K562 (cell line): ENCODE measurements around the gene BICDL1. TPM values are rescaled to one million over a fixed set of nuclear protein-coding genes. Genes with fewer than 3 reads are reported as not detected.

Experiments
- ATAC-seq: fragments of 200-7000 bp; cut with Tn5 transposase; 3 replicates; pipeline ENCODE4 v1.9.1; 2020; ENCODE audit warnings: moderate library complexity
- BruUV-seq: library from RNA; stranded (reverse); fragments of 400-500 nt; replicated peaks from 2 replicates; lab custom pipeline; 2021; lab: Mats Ljungman, UMichigan
- CTCF ChIA-PET: fragments of 300-600 bp; formaldehyde crosslinking; extraction: SDS; loops from one replicate; lab custom pipeline; 2021; ENCODE audit warnings: low intra/inter-chr PET ratio; lab: Yijun Ruan, JAX
- POLR2A ChIA-PET: fragments of 300-600, 350-650 bp; sonication (Branson Sonifier 250); formaldehyde crosslinking; extraction: SDS; loops from one replicate; lab custom pipeline; 2021; ENCODE audit warnings: antibody characterized with exemption, inconsistent platforms; lab: Yijun Ruan, JAX
- DNase-seq, 4 experiments: peaks; one replicate each; pipeline versions ENCODE4 v3.0.0 to v3.0.0-alpha.2; 2011 to 2018; ENCODE audit warnings: low spot score in 3 of 4, mixed read lengths in 3 of 4; ENCODE audit errors: extremely low read depth in 1 of 4
- FAIRE-seq: peaks from 2 replicates; lab custom pipeline; 2011; peaks lifted over from hg19 to GRCh38; lab: Jason Lieb, UNC
- H2AFZ ChIP-seq: 2 replicates; pipeline ENCODE4 v1.6.0; 2011; ENCODE audit warnings: low read depth, low read length, control low read depth, inconsistent platforms
- H3K27ac ChIP-seq: fragments of 200-600 bp; 3 replicates; pipeline ENCODE4 v1.8.0; 2011; ENCODE audit warnings: low read depth, mild to moderate bottlenecking, control low read depth, inconsistent platforms, low read length, moderate library complexity, mixed read lengths; ENCODE audit errors: extremely low read depth
- H3K27me3 ChIP-seq, 2 experiments: fragments of 300-600 bp in 1 of 2; 2 replicates in 1 of 2; 3 replicates in 1 of 2; pipeline versions ENCODE4 v1.6.0 to v1.8.0; 2011; ENCODE audit warnings: inconsistent platforms in 2 of 2, low read length in 2 of 2, mild to moderate bottlenecking in 1 of 2, mixed read lengths in 1 of 2, moderate library complexity in 1 of 2; ENCODE audit not compliant: control insufficient read depth in 2 of 2, insufficient read depth in 2 of 2
- H3K36me3 ChIP-seq: fragments of 300-600 bp; 3 replicates; pipeline ENCODE4 v1.8.0; 2011; ENCODE audit warnings: mild to moderate bottlenecking, low read length, inconsistent platforms; ENCODE audit not compliant: control insufficient read depth, insufficient read depth
- H3K4me1 ChIP-seq, 2 experiments: fragments of 200-600 bp in 1 of 2; replicated peaks in 1 of 2; 2 replicates in 1 of 2; 3 replicates in 1 of 2; pipeline versions ENCODE4 v1.5.1 to v1.8.0; 2011; ENCODE audit warnings: inconsistent platforms in 2 of 2, low read length in 2 of 2, mild to moderate bottlenecking in 1 of 2, mixed read lengths in 1 of 2, moderate library complexity in 1 of 2; ENCODE audit not compliant: control insufficient read depth in 2 of 2, insufficient read depth in 2 of 2
- H3K4me2 ChIP-seq: 2 replicates; pipeline ENCODE4 v1.6.1; 2011; ENCODE audit warnings: low read length, control low read depth, inconsistent platforms, mixed read lengths; ENCODE audit not compliant: insufficient read depth
- H3K4me3 ChIP-seq: fragments of 200-600 bp; sonication (generic), shearing (Covaris generic); 2 replicates; pipeline ENCODE4 v1.5.1; 2016; ENCODE audit warnings: control low read depth, inconsistent platforms
- H3K79me2 ChIP-seq: fragments of 200-600 bp; 3 replicates; pipeline ENCODE4 v1.8.0; 2011; ENCODE audit warnings: low read length, inconsistent platforms; ENCODE audit not compliant: control insufficient read depth, insufficient read depth
- H3K9ac ChIP-seq, 2 experiments: 2 replicates each; pipeline versions ENCODE4 v1.6.0 to v1.6.1; 2011; ENCODE audit warnings: low read depth in 2 of 2, low read length in 2 of 2, control low read depth in 1 of 2, inconsistent platforms in 1 of 2, mild to moderate bottlenecking in 1 of 2, mixed read lengths in 1 of 2; ENCODE audit not compliant: insufficient read depth in 1 of 2
- H3K9me1 ChIP-seq: one replicate; pipeline ENCODE4 v1.6.0; 2011; ENCODE audit warnings: inconsistent platforms, mild to moderate bottlenecking, low read length, moderate library complexity; ENCODE audit not compliant: control insufficient read depth, insufficient read depth
- H3K9me3 ChIP-seq: replicated peaks from 2 replicates; pipeline ENCODE4 v1.5.1; 2011; ENCODE audit warnings: low read depth, low read length, inconsistent platforms; ENCODE audit not compliant: control insufficient read depth, insufficient read depth
- H4K20me1 ChIP-seq: replicated peaks from 2 replicates; pipeline ENCODE4 v1.6.1; 2011; ENCODE audit warnings: low read length, inconsistent platforms, mixed read lengths; ENCODE audit not compliant: control insufficient read depth, insufficient read depth
- CTCF ChIP-seq, 3 experiments: IDR thresholded peaks in 2 of 3; conservative IDR thresholded peaks in 1 of 3; 2 replicates each; pipeline ENCODE4 v1.5.1; 2011 to 2012; ENCODE audit warnings: low read length in 3 of 3, mild to moderate bottlenecking in 3 of 3, control low read depth in 2 of 3, improper control_type of control experiment in 1 of 3, inconsistent platforms in 1 of 3, low read depth in 1 of 3, mixed read lengths in 1 of 3, moderate library complexity in 1 of 3; ENCODE audit not compliant: insufficient read depth in 2 of 3
- FOXA1 ChIP-seq: fragments of 450-650 bp; IDR thresholded peaks from 2 replicates; pipeline ENCODE4 v1.6.1; 2016; ENCODE audit warnings: mild to moderate bottlenecking, borderline replicate concordance
- NUFIP1 ChIP-seq: fragments of 450-650 bp; IDR thresholded peaks from 2 replicates; pipeline ENCODE4 v1.6.1; 2018; ENCODE audit not compliant: partially characterized antibody
- ZNF274 ChIP-seq: IDR thresholded peaks from 2 replicates; pipeline ENCODE4 v1.6.1; 2011; ENCODE audit warnings: low read depth, mild to moderate bottlenecking, low read length, moderate library complexity, borderline replicate concordance
- WGBS: fragments of 100-300 bp; shearing (Covaris generic); methylation state at CpG from one replicate; pipeline ENCODE4 v1.1.6; 2016; ENCODE audit warnings: low coverage, mixed read lengths; ENCODE audit not compliant: insufficient coverage; ENCODE audit errors: missing lambda C conversion rate; 5-methylcytosine and 5-hydroxymethylcytosine counted together
- in situ Hi-C: fragments of 300-500 bp; cut with MboI; formaldehyde crosslinking; loops from 4 replicates; pipeline ENCODE4 v1.15.0; 2018; ENCODE audit warnings: inconsistent platforms, mixed read lengths
- intact Hi-C: fragments of 100-400 bp; cut with micrococcal nuclease; formaldehyde crosslinking; loops from 2 replicates; pipeline ENCODE4 v1.14.2; 2022
- polyA plus RNA-seq, 8 experiments: library from polyadenylated mRNA; depleted of rRNA in 4 of 8; stranded (reverse) in 5 of 8; unstranded in 3 of 8; fragments of >200 nt; fragmentation: Nextera tagmentation in 2 of 8; fragmentation: Illumina TruSeq in 1 of 8; extraction: Ambion mirVana in 2 of 8; extraction: Trizol in 1 of 8; gene quantifications; 2 replicates each; pipeline versions ENCODE4 v1.2.1 to v1.2.3, GENCODE V29; 2011 to 2014; ENCODE audit warnings: inconsistent platforms in 1 of 8, missing spikeins in 1 of 8
- total RNA-seq, 7 experiments: library from RNA; depleted of rRNA in 6 of 7; stranded (reverse); fragments of >200 nt in 6 of 7; fragmentation: Illumina TruSeq in 2 of 7; extraction: Trizol in 2 of 7; gene quantifications; 2 replicates each; pipeline versions ENCODE4 v1.2.1 to v1.2.3, GENCODE V29; 2011 to 2021; ENCODE audit warnings: low replicate concordance in 1 of 7

Gene BICDL1
- total and polyA plus RNA-seq, 9 of the 15 experiments (the other 6 are each of a cell fraction or from before 2014, with no cell fraction given) = 0.06 to 2.0 (median 0.58) TPM

GRCh38 chr12:119949594-119949993 lies 39.4 kb upstream of the BICDL1 start (continued):
- TF ChIP-seq FOXA1 (no peak), ZNF274 (no peak)

GRCh38 chr12:119956047-119956446 lies 33.0 kb upstream of the BICDL1 start:
- in situ Hi-C loops = no loop called here
- DNase-seq (peak in 1 of 4 experiments; percentile 11), ATAC-seq (peak; percentile 40; the same call in 1 of the 3 replicates), FAIRE-seq (no peak)
- H3K4me2 ChIP-seq = no peak overlapping the region
- no peaks in the 10 kb centered on the region for H4K20me1 ChIP-seq
- H3K9me3 ChIP-seq = no peaks in the 10 kb centered on the region
- 0% methylated on average over 3 of the region's 3 CpGs for WGBS
- POLR2A ChIA-PET = interaction anchor here (1.0 kb wide), 1 partner anchor 245 kb away, joined by 3 read pairs; the partner anchor contains the start of gene RPLP0
- no peak overlapping the region for H3K4me3 ChIP-seq
- intact Hi-C loops = no loop called here
- no peak overlapping the region for H3K9ac ChIP-seq
- H3K27ac ChIP-seq = no peak overlapping the region
- peak in 2 of 3 experiments; percentile 22 to 27; a peak in 1 of 6 replicates for TF ChIP-seq CTCF (IDR thresholded peaks at IDR 0.05 in 2 of 3, conservative IDR thresholded peaks at IDR 0.05 in 1 of 3; ENCODE audit: insufficient read depth in 2 of 3, low read depth in 1 of 3, low read length in 3 of 3)
- no peak for TF ChIP-seq NUFIP1
- no peaks in the 10 kb centered on the region for H3K9me1 ChIP-seq
- no peak overlapping the region for H2AFZ ChIP-seq
- no peaks in the 10 kb centered on the region for H3K4me1 ChIP-seq
- BruUV-seq = no TSS peak
- no peaks in the 10 kb centered on the region for H3K79me2 ChIP-seq
- H3K36me3 ChIP-seq = no peaks in the 10 kb centered on the region
- CTCF ChIA-PET = no interaction called here
- no peaks in the 10 kb centered on the region; a peak in 2 of 5 replicates for H3K27me3 ChIP-seq
